ENCODE results near the gene SEMA4G.

The SEMA4G gene

DNA sequence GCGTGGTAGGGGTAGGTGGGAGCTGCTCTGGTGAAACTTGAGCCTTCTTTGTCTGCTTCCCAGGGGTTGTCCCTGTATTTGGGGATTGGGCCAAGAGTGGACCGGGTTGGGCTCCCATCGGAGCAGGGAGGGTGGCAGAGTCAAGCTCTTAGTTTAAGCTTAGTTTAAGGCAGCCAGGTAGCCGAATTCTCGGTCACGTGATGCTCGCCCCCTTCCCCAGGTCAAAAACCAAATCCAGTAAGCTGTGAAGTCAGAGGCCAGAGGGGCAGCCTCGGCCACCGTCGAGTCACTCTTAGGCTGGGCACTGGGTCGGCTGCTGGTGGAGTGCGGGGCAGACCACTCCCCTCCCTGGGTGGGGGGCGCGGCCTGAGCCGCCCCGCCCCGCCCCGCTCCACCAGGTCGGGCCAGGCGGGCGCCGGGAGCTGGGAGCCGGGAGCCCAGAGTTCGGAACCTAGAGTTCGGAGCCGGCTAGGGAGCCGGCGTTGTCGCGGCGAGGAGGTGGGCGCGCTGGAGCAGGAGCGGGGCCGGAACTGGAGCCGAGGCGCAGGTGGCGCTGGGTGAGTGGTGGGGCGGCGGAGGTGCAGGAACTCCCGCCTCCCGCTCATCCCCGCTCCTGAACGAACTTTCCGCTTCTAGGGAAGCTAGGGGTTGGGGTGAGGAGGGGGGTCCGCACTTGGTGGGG lies 27.5 kb downstream of the SEMA4G start:
- TF ChIP-seq, protein P1, sequence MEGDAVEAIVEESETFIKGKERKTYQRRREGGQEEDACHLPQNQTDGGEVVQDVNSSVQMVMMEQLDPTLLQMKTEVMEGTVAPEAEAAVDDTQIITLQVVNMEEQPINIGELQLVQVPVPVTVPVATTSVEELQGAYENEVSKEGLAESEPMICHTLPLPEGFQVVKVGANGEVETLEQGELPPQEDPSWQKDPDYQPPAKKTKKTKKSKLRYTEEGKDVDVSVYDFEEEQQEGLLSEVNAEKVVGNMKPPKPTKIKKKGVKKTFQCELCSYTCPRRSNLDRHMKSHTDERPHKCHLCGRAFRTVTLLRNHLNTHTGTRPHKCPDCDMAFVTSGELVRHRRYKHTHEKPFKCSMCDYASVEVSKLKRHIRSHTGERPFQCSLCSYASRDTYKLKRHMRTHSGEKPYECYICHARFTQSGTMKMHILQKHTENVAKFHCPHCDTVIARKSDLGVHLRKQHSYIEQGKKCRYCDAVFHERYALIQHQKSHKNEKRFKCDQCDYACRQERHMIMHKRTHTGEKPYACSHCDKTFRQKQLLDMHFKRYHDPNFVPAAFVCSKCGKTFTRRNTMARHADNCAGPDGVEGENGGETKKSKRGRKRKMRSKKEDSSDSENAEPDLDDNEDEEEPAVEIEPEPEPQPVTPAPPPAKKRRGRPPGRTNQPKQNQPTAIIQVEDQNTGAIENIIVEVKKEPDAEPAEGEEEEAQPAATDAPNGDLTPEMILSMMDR (IDR thresholded peaks at IDR 0.05; ENCODE audit: low read depth, low read length, missing control alignments), result no peak
- DNase-seq (ENCODE audit: extremely low read depth, low read depth), result no peak
- H3K4me3 ChIP-seq (replicated peaks; ENCODE audit: low read depth, low read length), result peak overlapping the region; percentile 84

DNA sequence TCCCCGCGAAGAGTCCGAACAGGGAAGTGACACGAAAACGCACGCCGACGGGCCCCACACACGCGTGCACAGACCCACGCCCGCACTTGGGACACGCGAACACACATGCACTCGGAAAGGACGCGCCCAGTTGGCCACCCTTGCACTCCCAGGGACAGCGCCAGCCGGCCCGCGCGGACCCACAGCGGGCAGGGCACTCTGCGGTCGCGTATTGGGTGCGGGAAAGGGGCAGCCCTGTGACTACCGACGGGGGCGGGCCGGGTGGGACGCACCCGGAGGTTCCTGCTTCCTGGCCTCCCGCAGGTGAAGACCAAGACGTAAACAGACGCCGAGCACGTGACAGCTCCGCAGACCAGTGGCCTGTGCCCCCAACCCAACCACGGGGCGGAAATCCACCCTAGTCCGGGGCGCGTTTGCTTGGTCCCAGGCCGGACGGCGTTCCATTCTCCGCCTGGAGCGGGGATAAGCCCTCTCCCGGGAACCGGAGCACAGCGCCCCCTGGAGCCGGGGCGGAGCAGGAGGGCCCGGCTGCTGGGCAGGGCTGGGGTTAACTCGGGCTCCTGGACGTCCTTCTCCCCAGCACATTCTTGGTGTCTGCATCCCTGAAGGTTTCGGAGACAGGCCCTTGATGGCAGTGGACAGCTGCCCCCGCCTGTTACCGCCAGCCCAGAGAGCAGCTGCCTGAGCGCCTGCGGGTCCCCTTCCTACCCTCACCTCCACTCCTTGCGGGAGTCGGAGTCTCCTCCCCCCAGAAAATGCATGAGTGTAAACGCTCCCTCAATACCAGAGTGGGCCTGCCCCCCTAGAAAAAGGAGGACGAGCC lies 28.3 kb downstream of the SEMA4G start:
- peak overlapping the region; percentile 84 for H3K4me3 ChIP-seq (replicated peaks; ENCODE audit: low read depth, low read length)
- no peak for DNase-seq (ENCODE audit: extremely low read depth, low read depth)
- TF ChIP-seq, protein P1 (IDR thresholded peaks at IDR 0.05; ENCODE audit: low read depth, low read length, missing control alignments), result peak; percentile 90

DNA sequence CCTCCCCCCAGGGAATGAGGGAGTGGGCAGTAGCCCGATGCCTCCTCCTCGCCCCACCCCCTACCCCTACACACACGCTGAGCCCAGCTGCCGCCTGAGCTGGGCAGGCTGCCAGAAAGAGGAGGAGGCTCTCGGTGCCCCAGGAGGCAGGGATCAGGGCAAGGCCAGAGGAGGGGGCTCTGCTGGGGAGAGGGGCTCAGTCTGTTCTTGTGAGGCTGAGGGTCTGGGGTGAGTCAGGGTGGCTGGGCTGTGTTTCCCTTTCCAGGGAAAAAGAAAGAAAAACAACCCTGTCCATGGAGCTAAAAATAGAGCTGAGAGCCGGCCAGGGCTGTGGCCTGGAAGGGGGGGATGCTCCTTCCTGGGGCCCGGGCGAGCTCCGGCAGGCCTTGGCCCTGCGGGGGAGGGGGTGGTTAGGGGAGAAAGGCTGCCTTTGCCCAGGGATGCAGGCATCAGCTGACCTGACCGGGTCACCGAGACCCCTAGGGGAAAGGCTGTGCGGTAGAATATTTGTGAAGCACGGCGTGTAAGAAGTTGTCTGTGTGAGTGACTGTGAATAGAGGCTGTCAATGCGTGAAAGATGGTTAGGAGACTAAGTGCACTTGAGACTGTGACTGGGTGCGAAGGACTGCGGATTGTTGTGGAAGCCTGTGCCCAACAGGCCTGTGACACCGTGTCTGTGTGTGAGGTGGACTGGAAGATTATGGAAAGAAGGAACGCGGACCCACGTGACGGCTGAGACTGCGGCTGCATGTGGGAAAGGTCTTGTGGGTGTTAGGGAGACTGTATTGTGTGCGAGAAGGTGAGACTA lies 29.1 kb downstream of the SEMA4G start:
- no peak for DNase-seq (ENCODE audit: extremely low read depth, low read depth)
- TF ChIP-seq, protein P1 (IDR thresholded peaks at IDR 0.05; ENCODE audit: low read depth, low read length, missing control alignments), result no peak
- peak overlapping the region; percentile 84 for H3K4me3 ChIP-seq (replicated peaks; ENCODE audit: low read depth, low read length)

DNA sequence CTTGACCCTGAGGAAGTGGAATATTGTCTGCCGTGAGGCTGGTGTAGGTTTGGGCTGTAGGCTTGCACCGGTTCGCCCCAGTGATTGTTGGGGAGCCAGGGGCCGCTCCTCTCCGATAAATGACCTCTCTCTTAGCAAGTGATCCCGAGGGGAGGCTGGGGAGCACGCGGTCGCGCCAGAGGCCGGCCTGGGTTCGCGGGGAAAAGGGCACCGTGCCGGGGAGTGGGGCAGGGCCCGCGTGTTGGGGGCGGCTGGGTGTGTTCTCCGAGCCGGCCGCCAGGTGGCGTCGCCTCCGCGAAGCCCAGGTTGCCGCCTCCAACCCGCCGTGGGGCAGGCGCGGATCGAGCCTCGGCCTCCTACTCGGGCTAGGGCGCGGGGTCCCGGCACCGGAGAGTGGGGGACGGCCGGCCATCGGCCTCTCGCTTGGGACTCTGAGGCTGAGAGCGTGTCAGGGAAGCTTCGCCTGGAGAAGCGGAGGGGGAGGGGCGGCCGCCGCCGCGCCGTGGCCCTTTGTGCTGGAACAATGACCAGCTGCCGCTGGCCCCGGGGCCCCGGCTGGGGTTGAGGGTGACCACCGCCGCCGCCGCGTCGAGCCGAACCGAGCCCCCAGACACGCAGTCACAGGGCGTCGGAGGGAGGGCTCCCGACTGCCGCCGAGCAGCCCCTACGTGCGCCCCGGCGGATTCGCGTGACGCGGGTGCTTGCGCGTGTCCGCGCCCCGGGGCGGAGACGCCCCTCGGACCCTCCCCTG lies 29.9 kb downstream of the SEMA4G start:
- TF ChIP-seq, protein P1 (IDR thresholded peaks at IDR 0.05; ENCODE audit: low read depth, low read length, missing control alignments), result peak; percentile 80

DNA sequence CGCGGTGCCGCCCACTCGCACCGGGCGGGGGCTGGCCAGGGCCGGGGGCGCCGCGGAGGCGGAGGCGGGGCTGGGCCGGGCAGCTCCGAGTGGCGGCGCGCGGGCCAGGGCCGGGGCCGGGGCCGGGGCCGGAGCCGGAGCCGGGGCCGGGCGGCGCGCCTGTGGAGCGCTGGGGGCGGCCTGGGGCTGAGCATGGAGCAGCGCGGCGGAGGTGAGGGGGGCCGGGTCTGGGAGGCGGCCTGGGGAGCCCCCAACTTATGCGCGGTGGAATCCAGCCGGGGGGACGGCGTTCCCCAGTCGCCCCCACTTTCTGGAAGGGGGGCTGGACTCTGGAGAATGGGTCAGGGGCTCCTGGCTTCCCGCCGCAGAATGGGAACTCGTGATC lies 30.4 kb downstream of the SEMA4G start, which contains the start of gene LZTS2:
TSS of gene LZTS2 (plus strand) at position 67 of the 385 bp plus-strand sequence. CDS start 2,731 bp downstream, outside the sequence.
- DNase-seq (ENCODE audit: extremely low read depth, low read depth), result no peak
- H3K4me3 ChIP-seq (replicated peaks; ENCODE audit: low read depth, low read length), result peak within 1 kb of the TSS; percentile 84
- TF ChIP-seq, protein P1 (IDR thresholded peaks at IDR 0.05; ENCODE audit: low read depth, low read length, missing control alignments), result no peak

More for the DNA sequence above, 29.9 kb downstream of the SEMA4G start:
- no peak for DNase-seq (ENCODE audit: extremely low read depth, low read depth)
- peak overlapping the region; percentile 84 for H3K4me3 ChIP-seq (replicated peaks; ENCODE audit: low read depth, low read length)
